ENCODE data around the gene CP.

GRCh38 chr3:149145356-149145755 is 76.3 kb downstream of the CP start:
- TF ChIP-seq POLR2AphosphoS5 (IDR thresholded peaks at IDR 0.05; ENCODE audit: low read depth) (no peak), SPI1 (IDR thresholded peaks at IDR 0.05; ENCODE audit: borderline replicate concordance, low read depth) (no peak), GABPA (IDR thresholded peaks at IDR 0.05; ENCODE audit: low read depth) (no peak)
- TF ChIP-seq, protein P1, sequence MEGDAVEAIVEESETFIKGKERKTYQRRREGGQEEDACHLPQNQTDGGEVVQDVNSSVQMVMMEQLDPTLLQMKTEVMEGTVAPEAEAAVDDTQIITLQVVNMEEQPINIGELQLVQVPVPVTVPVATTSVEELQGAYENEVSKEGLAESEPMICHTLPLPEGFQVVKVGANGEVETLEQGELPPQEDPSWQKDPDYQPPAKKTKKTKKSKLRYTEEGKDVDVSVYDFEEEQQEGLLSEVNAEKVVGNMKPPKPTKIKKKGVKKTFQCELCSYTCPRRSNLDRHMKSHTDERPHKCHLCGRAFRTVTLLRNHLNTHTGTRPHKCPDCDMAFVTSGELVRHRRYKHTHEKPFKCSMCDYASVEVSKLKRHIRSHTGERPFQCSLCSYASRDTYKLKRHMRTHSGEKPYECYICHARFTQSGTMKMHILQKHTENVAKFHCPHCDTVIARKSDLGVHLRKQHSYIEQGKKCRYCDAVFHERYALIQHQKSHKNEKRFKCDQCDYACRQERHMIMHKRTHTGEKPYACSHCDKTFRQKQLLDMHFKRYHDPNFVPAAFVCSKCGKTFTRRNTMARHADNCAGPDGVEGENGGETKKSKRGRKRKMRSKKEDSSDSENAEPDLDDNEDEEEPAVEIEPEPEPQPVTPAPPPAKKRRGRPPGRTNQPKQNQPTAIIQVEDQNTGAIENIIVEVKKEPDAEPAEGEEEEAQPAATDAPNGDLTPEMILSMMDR (IDR thresholded peaks at IDR 0.05; ENCODE audit: insufficient read depth, low read length): no peak
- TF ChIP-seq, protein P2, sequence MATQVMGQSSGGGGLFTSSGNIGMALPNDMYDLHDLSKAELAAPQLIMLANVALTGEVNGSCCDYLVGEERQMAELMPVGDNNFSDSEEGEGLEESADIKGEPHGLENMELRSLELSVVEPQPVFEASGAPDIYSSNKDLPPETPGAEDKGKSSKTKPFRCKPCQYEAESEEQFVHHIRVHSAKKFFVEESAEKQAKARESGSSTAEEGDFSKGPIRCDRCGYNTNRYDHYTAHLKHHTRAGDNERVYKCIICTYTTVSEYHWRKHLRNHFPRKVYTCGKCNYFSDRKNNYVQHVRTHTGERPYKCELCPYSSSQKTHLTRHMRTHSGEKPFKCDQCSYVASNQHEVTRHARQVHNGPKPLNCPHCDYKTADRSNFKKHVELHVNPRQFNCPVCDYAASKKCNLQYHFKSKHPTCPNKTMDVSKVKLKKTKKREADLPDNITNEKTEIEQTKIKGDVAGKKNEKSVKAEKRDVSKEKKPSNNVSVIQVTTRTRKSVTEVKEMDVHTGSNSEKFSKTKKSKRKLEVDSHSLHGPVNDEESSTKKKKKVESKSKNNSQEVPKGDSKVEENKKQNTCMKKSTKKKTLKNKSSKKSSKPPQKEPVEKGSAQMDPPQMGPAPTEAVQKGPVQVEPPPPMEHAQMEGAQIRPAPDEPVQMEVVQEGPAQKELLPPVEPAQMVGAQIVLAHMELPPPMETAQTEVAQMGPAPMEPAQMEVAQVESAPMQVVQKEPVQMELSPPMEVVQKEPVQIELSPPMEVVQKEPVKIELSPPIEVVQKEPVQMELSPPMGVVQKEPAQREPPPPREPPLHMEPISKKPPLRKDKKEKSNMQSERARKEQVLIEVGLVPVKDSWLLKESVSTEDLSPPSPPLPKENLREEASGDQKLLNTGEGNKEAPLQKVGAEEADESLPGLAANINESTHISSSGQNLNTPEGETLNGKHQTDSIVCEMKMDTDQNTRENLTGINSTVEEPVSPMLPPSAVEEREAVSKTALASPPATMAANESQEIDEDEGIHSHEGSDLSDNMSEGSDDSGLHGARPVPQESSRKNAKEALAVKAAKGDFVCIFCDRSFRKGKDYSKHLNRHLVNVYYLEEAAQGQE (IDR thresholded peaks at IDR 0.05; ENCODE audit: insufficient replicate concordance, low read depth): no peak

Measured in HL-60 (cell line).